GM12878 (cell line): ENCODE results near the gene CARD14.

ENCODE experiments used
- ASH2L ChIP-seq: fragments of 300-600, 200-600 bp; sonication (generic); IDR thresholded peaks from 2 replicates; pipeline ENCODE4 v1.6.1; 2017; ENCODE audit warnings: low read depth, mild to moderate bottlenecking, borderline replicate concordance
- EZH2 ChIP-seq: IDR thresholded peaks from 2 replicates; pipeline ENCODE4 v1.6.1; 2012; ENCODE audit warnings: low read depth, mild to moderate bottlenecking, control low read depth, inconsistent platforms, low read length, borderline replicate concordance; ENCODE audit not compliant: control insufficient read depth
- POLR2AphosphoS2 ChIP-seq: IDR thresholded peaks from 2 replicates; pipeline ENCODE4 v1.6.1; 2011; ENCODE audit warnings: low read depth, mild to moderate bottlenecking, low read length, improper control_type of control experiment, moderate library complexity

DNA sequence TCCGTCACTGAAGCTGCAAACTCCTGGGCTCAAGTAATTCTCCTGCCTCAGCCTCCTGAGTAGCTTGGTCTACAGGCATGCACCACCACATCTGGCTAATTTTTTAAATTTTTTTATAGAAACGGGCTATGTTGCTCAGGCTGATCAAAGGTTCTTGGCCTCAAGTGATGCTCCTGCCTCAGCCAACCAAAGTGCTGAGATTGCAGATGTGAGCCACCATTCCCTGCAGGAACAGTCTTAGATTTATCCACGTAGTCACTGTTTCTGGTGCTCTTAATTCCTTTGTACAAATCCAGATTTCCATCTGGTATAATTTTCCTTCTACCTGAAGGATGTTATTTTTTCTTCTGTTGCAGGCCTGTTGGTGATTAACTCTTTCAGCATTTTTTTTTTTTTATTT lies 63.4 kb downstream of the CARD14 start:
- TF ChIP-seq ASH2L (no peak), EZH2 (no peak), POLR2AphosphoS2 (no peak)
